ENCODE results near the gene CEP72.

CEP72 gene

DNA sequence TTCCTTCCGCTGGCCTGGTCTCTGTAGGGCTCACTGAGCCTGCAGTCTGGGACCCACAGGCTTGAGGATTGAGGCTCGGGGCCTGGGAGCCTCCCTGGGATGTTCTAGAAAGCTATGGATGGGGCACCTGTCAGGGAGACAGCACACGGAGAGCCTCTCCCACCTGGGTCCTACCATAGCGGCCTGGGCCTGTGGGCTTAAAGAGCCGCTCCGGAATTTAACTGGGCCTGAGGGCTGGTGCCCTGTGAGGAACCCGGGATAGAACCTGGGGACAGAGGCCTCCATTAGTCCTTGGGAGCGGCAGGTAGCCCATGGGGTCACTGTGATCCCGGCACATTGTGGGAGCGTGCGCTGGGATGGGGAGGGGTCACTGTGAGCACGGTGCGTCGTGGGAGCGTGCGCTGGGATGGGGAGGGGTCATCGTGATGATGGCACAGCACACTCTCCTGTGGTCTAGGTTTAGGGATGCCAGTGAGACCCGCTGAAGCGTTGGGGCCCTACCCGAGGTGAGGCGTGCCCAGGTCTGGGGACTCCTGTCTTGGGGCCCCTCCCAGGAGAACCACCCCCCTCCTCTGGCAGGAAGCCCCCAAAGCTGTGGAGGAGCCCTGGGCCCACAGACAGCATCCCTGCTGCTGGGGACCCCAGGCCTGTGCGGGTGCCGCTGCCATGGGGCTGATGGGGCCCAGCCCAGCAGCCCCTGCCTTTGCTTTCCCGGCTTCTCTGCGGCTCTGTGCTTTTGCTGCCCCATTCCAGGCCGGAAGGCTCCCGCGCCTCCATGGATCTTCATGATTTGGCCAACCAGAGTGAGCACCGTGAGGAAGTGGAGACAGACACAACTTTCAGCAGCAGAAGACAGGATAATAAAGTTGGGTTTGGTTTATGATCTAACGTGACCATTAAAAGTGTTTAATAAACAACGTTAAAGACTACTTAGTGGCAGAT, 3.4 kb upstream of the CEP72 start:
- TF ChIP-seq CTCF (IDR thresholded peaks at IDR 0.05; ENCODE audit: low read depth, low read length), result no peak
- DNase-seq (ENCODE audit: low read depth in 2 of 2), result no peak
- no peak overlapping the region for H3K4me3 ChIP-seq (replicated peaks in 1 of 2; ENCODE audit: low read depth in 2 of 2, low read length in 2 of 2)

GRCh38 chr5:609506-609905, 2.6 kb upstream of the CEP72 start:
- no peak for DNase-seq (ENCODE audit: low read depth in 2 of 2)
- no peak for TF ChIP-seq CTCF (IDR thresholded peaks at IDR 0.05; ENCODE audit: low read depth, low read length)
- H3K4me3 ChIP-seq (replicated peaks in 1 of 2; ENCODE audit: low read depth in 2 of 2, low read length in 2 of 2), result no peak overlapping the region

- H3K4me3 ChIP-seq (replicated peaks in 1 of 2; ENCODE audit: low read depth in 2 of 2, low read length in 2 of 2), result no peak overlapping the region
- no peak for DNase-seq (ENCODE audit: low read depth in 2 of 2)
- no peak for TF ChIP-seq CTCF (IDR thresholded peaks at IDR 0.05; ENCODE audit: low read depth, low read length)
These were observed 2.0 kb upstream of the CEP72 start for GRCh38 chr5:610011-610743.

DNA sequence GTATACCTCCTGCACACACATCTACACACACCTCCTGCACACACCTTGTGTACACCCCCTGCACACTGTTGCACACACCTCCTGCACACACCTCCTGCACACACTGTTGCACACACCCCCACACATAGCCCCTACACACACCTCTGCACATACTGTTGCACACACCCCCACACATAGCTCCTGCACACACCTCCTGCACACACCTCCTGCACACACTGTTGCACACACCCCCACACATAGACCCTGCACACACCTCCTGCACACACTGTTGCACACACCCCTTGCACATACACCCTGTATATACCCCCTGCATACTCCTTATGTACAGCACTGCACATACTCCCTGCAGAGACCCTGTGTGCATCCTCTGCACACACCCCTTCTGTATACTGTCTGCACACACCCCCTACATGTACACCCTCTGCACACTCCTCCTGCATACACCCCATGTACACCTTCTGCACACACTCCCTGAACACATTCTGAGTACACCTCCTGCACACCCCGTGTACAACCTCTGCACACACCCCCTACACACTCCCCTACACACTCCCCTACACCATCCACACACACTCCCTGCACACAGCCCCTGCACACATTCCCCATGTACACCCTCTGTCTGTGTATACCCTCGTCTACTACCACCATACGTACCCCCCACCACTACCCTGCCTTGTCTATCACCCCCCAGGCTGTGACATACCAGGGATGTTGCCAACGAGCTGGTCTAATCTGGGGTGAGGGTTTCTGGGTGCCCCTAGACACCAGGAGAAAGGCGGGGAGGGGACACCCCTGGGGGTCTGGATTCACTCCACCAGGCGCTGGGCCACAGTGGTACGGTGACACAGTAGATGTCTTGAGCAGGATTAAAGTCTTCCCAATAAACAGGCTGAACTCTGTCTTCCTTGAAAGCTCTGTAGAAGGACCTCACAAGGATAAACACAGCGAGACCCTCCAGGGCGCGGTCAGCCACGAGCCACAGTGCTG, 1.1 kb upstream of the CEP72 start:
- no peak for TF ChIP-seq CTCF (IDR thresholded peaks at IDR 0.05; ENCODE audit: low read depth, low read length)
- H3K4me3 ChIP-seq (replicated peaks in 1 of 2; ENCODE audit: low read depth in 2 of 2, low read length in 2 of 2), result peak overlapping the region; percentile 79 to 95
- no peak for DNase-seq (ENCODE audit: low read depth in 2 of 2)

DNA sequence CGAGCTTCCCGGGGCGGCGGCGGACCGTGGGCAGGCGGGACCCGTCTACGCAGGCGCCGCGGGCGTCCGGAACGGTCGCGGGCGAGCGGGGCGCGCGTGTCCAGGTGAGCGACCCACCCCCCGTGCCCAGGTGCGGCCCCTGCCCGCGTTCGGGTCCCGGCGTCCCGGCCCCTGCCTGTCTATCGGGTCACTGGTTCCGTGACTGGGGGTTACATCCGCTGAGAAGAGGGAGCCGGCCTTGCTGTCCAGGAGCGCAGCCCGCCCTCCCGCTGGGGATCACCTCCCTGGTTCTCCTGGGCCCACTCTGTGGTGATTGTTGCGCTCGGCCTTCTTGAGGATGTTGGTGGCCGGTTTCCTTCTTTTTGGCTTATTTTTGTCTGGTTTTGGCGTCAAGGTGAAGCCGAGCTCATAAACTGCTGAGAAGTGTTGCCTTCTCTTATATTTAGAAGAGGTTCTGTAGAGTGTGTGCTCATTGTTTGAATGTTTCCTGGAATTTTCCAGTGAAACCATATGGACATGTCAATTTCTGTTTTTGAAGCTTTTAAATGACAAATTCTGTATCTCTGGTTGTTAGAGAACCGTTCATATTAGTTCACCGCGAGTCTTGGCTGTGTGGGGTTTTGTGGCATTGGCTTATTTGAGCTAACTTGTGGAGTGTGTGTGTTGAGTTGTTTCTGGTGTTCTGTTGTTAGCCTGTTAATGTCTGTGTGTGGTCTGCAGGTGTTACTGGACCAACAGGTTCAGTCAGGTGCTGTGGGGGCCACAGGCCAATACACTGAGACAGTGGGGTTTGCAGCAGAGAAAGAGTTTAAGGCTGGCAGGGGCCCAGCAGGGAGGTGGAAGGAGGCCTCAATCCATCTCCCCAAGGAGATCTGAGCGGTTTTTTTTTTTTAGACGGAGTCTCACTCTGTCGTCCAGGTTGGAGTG, 621 bp downstream of the CEP72 start:
- TF ChIP-seq CTCF (IDR thresholded peaks at IDR 0.05; ENCODE audit: low read depth, low read length), result no peak
- peak; percentile 4 to 23 for DNase-seq (ENCODE audit: low read depth in 2 of 2)
- H3K4me3 ChIP-seq (replicated peaks in 1 of 2; ENCODE audit: low read depth in 2 of 2, low read length in 2 of 2), result peak overlapping the region; percentile 79 to 95

All from cardiac fibroblast (primary cell).